GM12878 (cell line): ENCODE data around the gene NUDT5. TPM values are rescaled to one million over a fixed set of nuclear protein-coding genes. Genes with fewer than 3 reads are reported as not detected.
A peak's percentile ranks its signal among the peaks of the same experiment; 100 is the strongest.

Source experiments
- ATF7 ChIP-seq: fragments of 450-650 bp; IDR thresholded peaks from 2 replicates; pipeline ENCODE4 v1.6.1; 2016; ENCODE audit warnings: low read depth, mild to moderate bottlenecking
- CUX1 ChIP-seq: IDR thresholded peaks from 2 replicates; pipeline ENCODE4 v1.6.1; 2012; ENCODE audit warnings: improper control_type of control experiment, low read depth, low read length; ENCODE audit not compliant: insufficient replicate concordance
- EZH2 ChIP-seq: IDR thresholded peaks from 2 replicates; pipeline ENCODE4 v1.6.1; 2012; ENCODE audit warnings: low read depth, mild to moderate bottlenecking, control low read depth, inconsistent platforms, low read length, borderline replicate concordance; ENCODE audit not compliant: control insufficient read depth
- HDAC6 ChIP-seq: fragments of 200-600 bp; sonication (generic); IDR thresholded peaks from one replicate; pipeline ENCODE4 v1.8.0; 2017; ENCODE audit warnings: antibody characterized with exemption; ENCODE audit not compliant: unreplicated experiment
- HSF1 ChIP-seq: fragments of 150-350 bp; IDR thresholded peaks from 2 replicates; pipeline ENCODE4 v1.6.1; 2014; ENCODE audit warnings: mild to moderate bottlenecking, low read depth, low read length
- JUNB ChIP-seq: IDR thresholded peaks from 2 replicates; pipeline ENCODE4 v1.6.1; 2016; ENCODE audit warnings: antibody characterized with exemption, mild to moderate bottlenecking
- JUND ChIP-seq: IDR thresholded peaks from 2 replicates; pipeline ENCODE4 v1.6.1; 2012; ENCODE audit warnings: low read depth, mild to moderate bottlenecking, low read length, improper control_type of control experiment, moderate library complexity
- KLF5 ChIP-seq: fragments of 450-650 bp; IDR thresholded peaks from 2 replicates; pipeline ENCODE4 v1.6.1; 2014; ENCODE audit warnings: mild to moderate bottlenecking; ENCODE audit not compliant: partially characterized antibody
- NBN ChIP-seq: fragments of 450-650 bp; IDR thresholded peaks from 2 replicates; pipeline ENCODE4 v1.6.1; 2016
- PKNOX1 ChIP-seq: fragments of 450-650 bp; IDR thresholded peaks from 2 replicates; pipeline ENCODE4 v1.6.1; 2016; ENCODE audit warnings: mild to moderate bottlenecking
- SMAD5 ChIP-seq: IDR thresholded peaks from 2 replicates; pipeline ENCODE4 v1.6.1; 2016; ENCODE audit warnings: antibody characterized with exemption, low read depth
- ZBTB40 ChIP-seq: fragments of 450-650 bp; IDR thresholded peaks from 2 replicates; pipeline ENCODE4 v1.6.1; 2016; ENCODE audit warnings: mild to moderate bottlenecking, moderate library complexity, borderline replicate concordance
- ZNF687 ChIP-seq: fragments of 450-650 bp; IDR thresholded peaks from 2 replicates; pipeline ENCODE4 v1.6.1; 2017; ENCODE audit warnings: mild to moderate bottlenecking, moderate library complexity
- ZZZ3 ChIP-seq: IDR thresholded peaks from 2 replicates; pipeline ENCODE4 v1.6.1; 2011; ENCODE audit warnings: low read depth; ENCODE audit not compliant: control insufficient read depth, insufficient read length
- polyA plus RNA-seq, 11 experiments: library from polyadenylated mRNA; depleted of rRNA in 4 of 11; unstranded in 6 of 11; stranded (reverse) in 5 of 11; fragments of >200 nt; fragmentation: Nextera tagmentation in 4 of 11; fragmentation: Illumina TruSeq in 1 of 11; extraction: Ambion mirVana in 4 of 11; extraction: Trizol in 1 of 11; gene quantifications; 1 replicate in 1 of 11; 2 replicates in 10 of 11; pipeline versions ENCODE4 v1.2.1 to v1.2.3, GENCODE V29; 2011 to 2016; ENCODE audit warnings: inconsistent platforms in 2 of 11, missing spikeins in 2 of 11, low read depth in 1 of 11
- total RNA-seq, 4 experiments: library from RNA; depleted of rRNA in 3 of 4; stranded (reverse); fragments of >200 nt in 3 of 4; fragmentation: Illumina TruSeq in 1 of 4; extraction: Trizol in 1 of 4; gene quantifications; 2 replicates each; pipeline versions ENCODE4 v1.2.1 to v1.2.3, GENCODE V29; 2013 to 2021

The NUDT5 gene
- total and polyA plus RNA-seq, 10 of the 15 experiments (the other 5 are each of a cell fraction or from before 2014, with no cell fraction given), result 74.1 to 345 (median 153) TPM

DNA sequence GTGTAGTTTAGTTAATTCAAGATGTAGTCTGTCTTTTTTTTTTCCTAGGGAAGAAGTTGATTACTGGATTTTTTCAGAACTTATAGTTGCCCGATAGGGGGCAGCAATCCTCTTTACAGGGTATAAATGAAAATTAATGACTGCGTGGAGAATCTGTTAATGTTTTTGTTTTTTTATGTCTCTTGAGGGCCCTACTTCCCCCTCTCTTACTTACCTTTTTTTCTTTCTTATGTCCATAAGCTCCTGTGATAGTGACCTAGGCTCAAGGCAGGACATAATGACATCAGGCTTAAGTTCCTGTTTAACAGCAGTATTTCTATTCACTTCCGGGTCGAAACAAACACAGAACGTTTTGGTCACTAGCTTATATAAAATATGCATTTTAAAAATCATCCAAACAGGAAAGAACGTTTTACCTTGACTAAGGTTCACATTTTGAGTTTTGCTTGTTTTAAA lies 19.1 kb upstream of the NUDT5 start (continued):
- TF ChIP-seq CUX1 (no peak), EZH2 (no peak), SMAD5 (no peak), JUNB (no peak), PKNOX1 (no peak), ZZZ3 (no peak), HDAC6 (no peak), NBN (0 out of 2 replicates have a peak, but pooled peaks have one; percentile 26), KLF5 (no peak), JUND (no peak), ZBTB40 (peak; percentile 52; the same call in 1 of the 2 replicates), ATF7 (peak; percentile 52), HSF1 (no peak), ZNF687 (no peak; the same call in 1 of the 2 replicates)
